ENCODE results near the gene PLEKHM3.
A peak's percentile ranks its signal among the peaks of the same experiment; 100 is the strongest.

Gene PLEKHM3

GRCh38 chr2:207930747-207931146, 94.6 kb downstream of the PLEKHM3 start:
- in situ Hi-C loops (cut with HindIII; ENCODE audit: low pct_ligation_motif_present, low sequenced_read_pairs) = no loop called here
- no peak for TF ChIP-seq CTCF (IDR thresholded peaks at IDR 0.05; ENCODE audit: low read depth, low read length, missing control alignments)
- Histone ChIP-seq H3K27me3 (replicated peaks) (no peaks in the 10 kb centered on the region), H3K27ac (no peak overlapping the region), H3K4me3 (ENCODE audit: low read depth, low read length) (no peak overlapping the region), H3K36me3 (replicated peaks) (no peaks in the 10 kb centered on the region)
- no peak for DNase-seq

GRCh38 chr2:207929923-207930322, 95.4 kb downstream of the PLEKHM3 start:
- Histone ChIP-seq H3K27me3 (replicated peaks) (no peaks in the 10 kb centered on the region), H3K4me3 (ENCODE audit: low read depth, low read length) (no peak overlapping the region), H3K27ac (no peak overlapping the region), H3K36me3 (replicated peaks) (no peaks in the 10 kb centered on the region)
- DNase-seq = no peak
- TF ChIP-seq CTCF (IDR thresholded peaks at IDR 0.05; ENCODE audit: low read depth, low read length, missing control alignments) = no peak
- in situ Hi-C loops (cut with HindIII; ENCODE audit: low pct_ligation_motif_present, low sequenced_read_pairs) = no loop called here

- H3K36me3 ChIP-seq (replicated peaks) = no peaks in the 10 kb centered on the region
- in situ Hi-C loops (cut with HindIII; ENCODE audit: low pct_ligation_motif_present, low sequenced_read_pairs) = no loop called here
- H3K27ac ChIP-seq = no peak overlapping the region
- DNase-seq = no peak
- no peak overlapping the region for H3K4me3 ChIP-seq (ENCODE audit: low read depth, low read length)
- no peaks in the 10 kb centered on the region for H3K27me3 ChIP-seq (replicated peaks)
- no peak for TF ChIP-seq CTCF (IDR thresholded peaks at IDR 0.05; ENCODE audit: low read depth, low read length, missing control alignments)
Measured at GRCh38 chr2:207928079-207928478, 97.2 kb downstream of the PLEKHM3 start.

GRCh38 chr2:207926989-207927300, 98.4 kb downstream of the PLEKHM3 start:
- in situ Hi-C loops (cut with HindIII; ENCODE audit: low pct_ligation_motif_present, low sequenced_read_pairs) = no loop called here
- Histone ChIP-seq H3K36me3 (replicated peaks) (no peaks in the 10 kb centered on the region), H3K27me3 (replicated peaks) (no peaks in the 10 kb centered on the region), H3K27ac (no peak overlapping the region), H3K4me3 (ENCODE audit: low read depth, low read length) (no peak overlapping the region)
- no peak for DNase-seq
- no peak for TF ChIP-seq CTCF (IDR thresholded peaks at IDR 0.05; ENCODE audit: low read depth, low read length, missing control alignments)

GRCh38 chr2:207926133-207926988, 99.0 kb downstream of the PLEKHM3 start:
- Histone ChIP-seq H3K36me3 (replicated peaks) (no peaks in the 10 kb centered on the region), H3K4me3 (ENCODE audit: low read depth, low read length) (no peak overlapping the region), H3K27ac (no peak overlapping the region), H3K27me3 (replicated peaks) (no peaks in the 10 kb centered on the region)
- in situ Hi-C loops (cut with HindIII; ENCODE audit: low pct_ligation_motif_present, low sequenced_read_pairs) = no loop called here
- DNase-seq = peak; percentile 64
- TF ChIP-seq CTCF (IDR thresholded peaks at IDR 0.05; ENCODE audit: low read depth, low read length, missing control alignments) = no peak

- Histone ChIP-seq H3K27me3 (replicated peaks) (no peaks in the 10 kb centered on the region), H3K27ac (no peak overlapping the region), H3K4me3 (ENCODE audit: low read depth, low read length) (no peak overlapping the region), H3K36me3 (replicated peaks) (no peaks in the 10 kb centered on the region)
- TF ChIP-seq CTCF (IDR thresholded peaks at IDR 0.05; ENCODE audit: low read depth, low read length, missing control alignments) = no peak
- in situ Hi-C loops (cut with HindIII; ENCODE audit: low pct_ligation_motif_present, low sequenced_read_pairs) = no loop called here
- no peak for DNase-seq
Measured at GRCh38 chr2:207925601-207926000, 99.7 kb downstream of the PLEKHM3 start.

Data from brain microvascular endothelial cell (primary cell).